ENCODE measurements around the gene LEF1.

- TF ChIP-seq CTCF (IDR thresholded peaks at IDR 0.05), result no peak
- TF ChIP-seq EZH2 (IDR thresholded peaks at IDR 0.05; ENCODE audit: borderline replicate concordance, insufficient read depth, low read depth, low read length, poor library complexity, severe bottlenecking), result peak; percentile 66
These were observed 2.1 kb upstream of the LEF1 start for GRCh38 chr4:108170631-108171338.

Measured in B cell (primary cell).